ENCODE data around the gene FBXO44. TPM values are rescaled to one million over a fixed set of nuclear protein-coding genes. Genes with fewer than 3 reads are reported as not detected.

FBXO44 gene
- total RNA-seq, 1 experiment from 2014 or later, result 60.9 TPM

DNA sequence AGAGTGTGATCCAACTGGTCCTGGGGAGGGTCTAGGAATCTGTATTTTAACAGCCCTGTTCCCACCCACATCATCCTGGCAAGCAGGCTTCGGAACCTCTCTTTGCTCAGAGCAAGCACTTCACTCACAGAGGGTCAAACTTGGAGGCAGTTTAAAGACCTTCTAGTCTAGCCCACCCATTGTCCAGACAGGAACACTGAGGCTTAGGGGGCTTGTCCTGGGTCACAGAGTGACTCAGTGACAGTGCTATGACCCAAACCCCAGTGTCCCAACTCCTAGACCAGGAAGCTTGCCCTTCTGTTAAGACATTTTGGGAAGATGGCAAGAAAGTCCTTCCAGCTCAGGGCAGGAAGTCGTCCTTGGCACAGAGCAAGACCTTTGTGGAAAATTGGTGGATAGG is 36.9 kb upstream of the FBXO44 start:
- TF ChIP-seq, protein P1, sequence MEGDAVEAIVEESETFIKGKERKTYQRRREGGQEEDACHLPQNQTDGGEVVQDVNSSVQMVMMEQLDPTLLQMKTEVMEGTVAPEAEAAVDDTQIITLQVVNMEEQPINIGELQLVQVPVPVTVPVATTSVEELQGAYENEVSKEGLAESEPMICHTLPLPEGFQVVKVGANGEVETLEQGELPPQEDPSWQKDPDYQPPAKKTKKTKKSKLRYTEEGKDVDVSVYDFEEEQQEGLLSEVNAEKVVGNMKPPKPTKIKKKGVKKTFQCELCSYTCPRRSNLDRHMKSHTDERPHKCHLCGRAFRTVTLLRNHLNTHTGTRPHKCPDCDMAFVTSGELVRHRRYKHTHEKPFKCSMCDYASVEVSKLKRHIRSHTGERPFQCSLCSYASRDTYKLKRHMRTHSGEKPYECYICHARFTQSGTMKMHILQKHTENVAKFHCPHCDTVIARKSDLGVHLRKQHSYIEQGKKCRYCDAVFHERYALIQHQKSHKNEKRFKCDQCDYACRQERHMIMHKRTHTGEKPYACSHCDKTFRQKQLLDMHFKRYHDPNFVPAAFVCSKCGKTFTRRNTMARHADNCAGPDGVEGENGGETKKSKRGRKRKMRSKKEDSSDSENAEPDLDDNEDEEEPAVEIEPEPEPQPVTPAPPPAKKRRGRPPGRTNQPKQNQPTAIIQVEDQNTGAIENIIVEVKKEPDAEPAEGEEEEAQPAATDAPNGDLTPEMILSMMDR (IDR thresholded peaks at IDR 0.05 in 2 of 3, conservative IDR thresholded peaks at IDR 0.05 in 1 of 3; ENCODE audit: borderline replicate concordance in 1 of 3, insufficient read depth in 1 of 3, low read depth in 2 of 3, low read length in 2 of 3), result no peak
- no peak for TF ChIP-seq POLR2AphosphoS5 (IDR thresholded peaks at IDR 0.05; ENCODE audit: low read depth, low read length)
- no peak for TF ChIP-seq RAD21 (IDR thresholded peaks at IDR 0.05; ENCODE audit: low read depth)
- ChIA-PET RAD21 (ENCODE audit: low non-redundant PET in 1 of 2, low total read pairs in 2 of 2, uncharacterized antibody in 2 of 2, unreplicated experiment in 2 of 2) (interaction anchor here in 1 of 2 experiments (0.6 kb wide), 1 partner anchor 584 kb away, joined by 3 read pairs; no protein-coding TSS in a partner anchor), POLR2A (no interaction called here)

DNA sequence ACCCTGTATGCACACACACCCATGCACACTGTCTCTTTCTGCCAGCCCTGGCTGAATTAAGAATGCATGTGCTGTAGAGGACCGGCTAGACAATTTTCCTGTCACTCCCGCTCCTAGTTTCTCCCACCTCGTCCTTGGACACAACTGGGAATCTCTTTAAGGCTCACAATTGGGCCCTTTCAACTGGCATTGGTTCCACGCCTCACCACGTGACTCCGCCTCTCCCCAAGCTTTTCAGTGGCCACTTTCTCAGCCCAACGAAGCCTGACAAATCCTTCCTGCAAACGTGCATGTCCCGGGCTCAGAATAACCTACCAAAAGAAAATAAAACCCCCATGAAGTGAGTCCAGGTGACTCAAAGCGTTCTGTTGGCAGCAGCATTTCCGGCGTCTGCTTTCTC is 34.3 kb upstream of the FBXO44 start:
- CTCF ChIA-PET, result no interaction called here
- no peak for TF ChIP-seq SP1 (IDR thresholded peaks at IDR 0.05; ENCODE audit: low read depth)
- TF ChIP-seq, protein P2, sequence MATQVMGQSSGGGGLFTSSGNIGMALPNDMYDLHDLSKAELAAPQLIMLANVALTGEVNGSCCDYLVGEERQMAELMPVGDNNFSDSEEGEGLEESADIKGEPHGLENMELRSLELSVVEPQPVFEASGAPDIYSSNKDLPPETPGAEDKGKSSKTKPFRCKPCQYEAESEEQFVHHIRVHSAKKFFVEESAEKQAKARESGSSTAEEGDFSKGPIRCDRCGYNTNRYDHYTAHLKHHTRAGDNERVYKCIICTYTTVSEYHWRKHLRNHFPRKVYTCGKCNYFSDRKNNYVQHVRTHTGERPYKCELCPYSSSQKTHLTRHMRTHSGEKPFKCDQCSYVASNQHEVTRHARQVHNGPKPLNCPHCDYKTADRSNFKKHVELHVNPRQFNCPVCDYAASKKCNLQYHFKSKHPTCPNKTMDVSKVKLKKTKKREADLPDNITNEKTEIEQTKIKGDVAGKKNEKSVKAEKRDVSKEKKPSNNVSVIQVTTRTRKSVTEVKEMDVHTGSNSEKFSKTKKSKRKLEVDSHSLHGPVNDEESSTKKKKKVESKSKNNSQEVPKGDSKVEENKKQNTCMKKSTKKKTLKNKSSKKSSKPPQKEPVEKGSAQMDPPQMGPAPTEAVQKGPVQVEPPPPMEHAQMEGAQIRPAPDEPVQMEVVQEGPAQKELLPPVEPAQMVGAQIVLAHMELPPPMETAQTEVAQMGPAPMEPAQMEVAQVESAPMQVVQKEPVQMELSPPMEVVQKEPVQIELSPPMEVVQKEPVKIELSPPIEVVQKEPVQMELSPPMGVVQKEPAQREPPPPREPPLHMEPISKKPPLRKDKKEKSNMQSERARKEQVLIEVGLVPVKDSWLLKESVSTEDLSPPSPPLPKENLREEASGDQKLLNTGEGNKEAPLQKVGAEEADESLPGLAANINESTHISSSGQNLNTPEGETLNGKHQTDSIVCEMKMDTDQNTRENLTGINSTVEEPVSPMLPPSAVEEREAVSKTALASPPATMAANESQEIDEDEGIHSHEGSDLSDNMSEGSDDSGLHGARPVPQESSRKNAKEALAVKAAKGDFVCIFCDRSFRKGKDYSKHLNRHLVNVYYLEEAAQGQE (IDR thresholded peaks at IDR 0.05; ENCODE audit: low read depth), result no peak
- TF ChIP-seq FOSL1 (IDR thresholded peaks at IDR 0.05; ENCODE audit: low read depth), result no peak
- no peak for TF ChIP-seq JUND (IDR thresholded peaks at IDR 0.05)
- TF ChIP-seq EZH2phosphoT487 (IDR thresholded peaks at IDR 0.05; ENCODE audit: borderline replicate concordance), result no peak
- TF ChIP-seq, protein P1 (IDR thresholded peaks at IDR 0.05 in 2 of 3, conservative IDR thresholded peaks at IDR 0.05 in 1 of 3; ENCODE audit: borderline replicate concordance in 1 of 3, insufficient read depth in 1 of 3, low read depth in 2 of 3, low read length in 2 of 3), result no peak
- no peak for TF ChIP-seq SRF (IDR thresholded peaks at IDR 0.05; ENCODE audit: low read depth)
- TF ChIP-seq YY1 (IDR thresholded peaks at IDR 0.05; ENCODE audit: extremely low read depth, insufficient replicate concordance, low read depth, low read length), result no peak
- TF ChIP-seq EGR1 (IDR thresholded peaks at IDR 0.05; ENCODE audit: low read depth), result no peak
- TF ChIP-seq CEBPB (IDR thresholded peaks at IDR 0.05; ENCODE audit: low read depth), result no peak
- no peak for TF ChIP-seq ELF1 (IDR thresholded peaks at IDR 0.05; ENCODE audit: borderline replicate concordance, low read depth)
- TF ChIP-seq RAD21 (IDR thresholded peaks at IDR 0.05; ENCODE audit: low read depth), result no peak

More for the DNA sequence above, 36.9 kb upstream of the FBXO44 start:
- H3K4me2 ChIP-seq (ENCODE audit: low read length), result no peak overlapping the region
- no peaks in the 10 kb centered on the region for H3K9me3 ChIP-seq (ENCODE audit: control insufficient read depth in 1 of 2, insufficient read depth in 1 of 2, low read depth in 1 of 2, low read length in 2 of 2)
- H3K36me3 ChIP-seq (ENCODE audit: control insufficient read depth in 1 of 2, insufficient read depth in 2 of 2, low read length in 2 of 2), result no peaks in the 10 kb centered on the region
- CTCF ChIA-PET, result no interaction called here
- BruUV-seq (replicated peaks), result no TSS peak
- DNase-seq (ENCODE audit: low read depth, low spot score) (no peak), ATAC-seq (no peak)
- no peaks in the 10 kb centered on the region for H4K20me1 ChIP-seq (ENCODE audit: insufficient read depth)
- no peaks in the 10 kb centered on the region for H3K27me3 ChIP-seq (ENCODE audit: insufficient read depth, low read length)
- no peak overlapping the region for H3K9ac ChIP-seq (ENCODE audit: low read length)
- H3K79me2 ChIP-seq (ENCODE audit: insufficient read depth, low read length), result no peaks in the 10 kb centered on the region
- H3K4me3 ChIP-seq (replicated peaks in 1 of 2; ENCODE audit: low read depth in 1 of 2, low read length in 2 of 2), result no peak overlapping the region
- no peak overlapping the region for H2AFZ ChIP-seq (ENCODE audit: low read depth, low read length, poor library complexity, severe bottlenecking)
- no peaks in the 10 kb centered on the region for H3K9me2 ChIP-seq (ENCODE audit: insufficient read depth)
- H3K27ac ChIP-seq (ENCODE audit: low read depth, low read length), result no peak overlapping the region
- intact Hi-C loops (cut with micrococcal nuclease), result no loop called here
- no peaks in the 10 kb centered on the region for H3K4me1 ChIP-seq (ENCODE audit: control insufficient read depth in 1 of 2, insufficient read depth in 2 of 2, low read length in 2 of 2)

More for the DNA sequence above, 34.3 kb upstream of the FBXO44 start:
- H3K4me1 ChIP-seq (ENCODE audit: control insufficient read depth in 1 of 2, insufficient read depth in 2 of 2, low read length in 2 of 2), result no peaks in the 10 kb centered on the region
- no peaks in the 10 kb centered on the region for H3K9me2 ChIP-seq (ENCODE audit: insufficient read depth)
- no peak overlapping the region for H2AFZ ChIP-seq (ENCODE audit: low read depth, low read length, poor library complexity, severe bottlenecking)
- no peak overlapping the region for H3K4me3 ChIP-seq (replicated peaks in 1 of 2; ENCODE audit: low read depth in 1 of 2, low read length in 2 of 2)
- intact Hi-C loops (cut with micrococcal nuclease), result no loop called here
- no peaks in the 10 kb centered on the region for H4K20me1 ChIP-seq (ENCODE audit: insufficient read depth)
- no peaks in the 10 kb centered on the region for H3K79me2 ChIP-seq (ENCODE audit: insufficient read depth, low read length)
- H3K27me3 ChIP-seq (ENCODE audit: insufficient read depth, low read length), result no peaks in the 10 kb centered on the region
- ATAC-seq (no peak), DNase-seq (ENCODE audit: low read depth, low spot score) (no peak)
- H3K36me3 ChIP-seq (ENCODE audit: control insufficient read depth in 1 of 2, insufficient read depth in 2 of 2, low read length in 2 of 2), result no peaks in the 10 kb centered on the region
- no peak overlapping the region for H3K4me2 ChIP-seq (ENCODE audit: low read length)
- H3K27ac ChIP-seq (ENCODE audit: low read depth, low read length), result no peak overlapping the region
- ChIA-PET POLR2A (no interaction called here), RAD21 (ENCODE audit: low non-redundant PET in 1 of 2, low total read pairs in 2 of 2, uncharacterized antibody in 2 of 2, unreplicated experiment in 2 of 2) (no interaction called here)
- H3K9ac ChIP-seq (ENCODE audit: low read length), result no peak overlapping the region
- BruUV-seq (replicated peaks), result no TSS peak
- H3K9me3 ChIP-seq (ENCODE audit: control insufficient read depth in 1 of 2, insufficient read depth in 1 of 2, low read depth in 1 of 2, low read length in 2 of 2), result no peaks in the 10 kb centered on the region
